NCI-H345 (cell line): ENCODE data around the gene UVRAG.

Experiments used
- DNase-seq: peaks from one replicate; lab custom pipeline; 2025; lab: John Stamatoyannopoulos, UW

UVRAG gene

GRCh38 chr11:75784085-75784478 is 30.9 kb upstream of the UVRAG start:
- no peak for DNase-seq

- DNase-seq, result no peak
These were observed 30.5 kb upstream of the UVRAG start for GRCh38 chr11:75784506-75784905.

GRCh38 chr11:75785187-75785586 is 29.8 kb upstream of the UVRAG start:
- no peak for DNase-seq

GRCh38 chr11:75786101-75786736 is 28.8 kb upstream of the UVRAG start:
- no peak for DNase-seq

- DNase-seq, result no peak
These were observed 25.5 kb upstream of the UVRAG start for GRCh38 chr11:75789521-75789920.

DNA sequence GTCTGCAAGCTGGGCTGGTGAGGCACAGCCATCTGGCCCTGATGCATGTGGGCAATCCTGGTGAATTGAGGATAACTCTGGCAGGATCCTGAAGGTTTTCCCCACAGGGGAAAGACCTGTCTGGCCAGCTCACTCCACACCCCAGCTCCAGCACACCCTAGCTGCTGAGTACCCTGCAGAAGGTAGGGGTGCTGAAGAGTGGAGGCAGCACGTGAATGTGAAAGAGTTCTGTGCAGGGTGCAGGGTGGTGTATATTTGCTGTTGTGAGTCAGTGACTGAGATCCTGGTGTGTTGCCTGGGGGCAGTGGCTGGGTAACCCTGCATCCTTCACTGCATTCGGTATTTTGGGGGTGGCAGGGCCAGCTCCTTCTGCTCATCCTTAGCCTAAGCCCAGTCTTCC is 24.0 kb upstream of the UVRAG start:
- no peak for DNase-seq

DNA sequence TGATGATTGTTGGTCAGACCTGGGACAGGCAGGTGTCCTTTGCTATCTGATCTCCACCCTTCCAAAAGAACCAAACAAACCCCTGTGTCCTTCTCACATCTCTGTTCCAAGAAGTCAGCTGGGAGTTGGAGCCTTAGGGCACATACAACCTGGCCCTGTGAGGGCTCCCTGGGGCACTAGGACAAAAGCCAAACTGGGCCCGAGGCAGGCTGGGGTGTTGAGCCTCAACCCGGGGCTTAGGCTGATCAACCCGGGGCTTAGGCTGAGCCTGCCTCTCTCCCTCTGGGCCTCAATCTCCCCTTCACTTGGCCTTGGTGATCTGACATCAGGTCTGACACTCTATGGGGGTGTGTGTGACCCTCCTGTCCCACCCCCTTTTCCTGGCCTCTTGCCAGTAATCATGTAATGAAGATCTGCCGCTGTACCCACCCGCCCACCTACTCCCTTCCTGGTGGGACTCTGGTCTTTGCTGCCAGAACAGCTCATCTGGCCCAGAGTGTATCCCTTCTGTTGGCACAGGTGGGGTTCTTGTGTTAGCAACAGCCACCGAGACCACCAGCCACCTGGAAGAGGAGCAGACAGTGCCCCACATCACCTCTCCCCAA is 22.8 kb upstream of the UVRAG start:
- DNase-seq, result no peak

- no peak for DNase-seq
These were observed 21.8 kb upstream of the UVRAG start for GRCh38 chr11:75792997-75793800.

GRCh38 chr11:75793966-75794365 is 21.0 kb upstream of the UVRAG start:
- peak; percentile 8 for DNase-seq

DNA sequence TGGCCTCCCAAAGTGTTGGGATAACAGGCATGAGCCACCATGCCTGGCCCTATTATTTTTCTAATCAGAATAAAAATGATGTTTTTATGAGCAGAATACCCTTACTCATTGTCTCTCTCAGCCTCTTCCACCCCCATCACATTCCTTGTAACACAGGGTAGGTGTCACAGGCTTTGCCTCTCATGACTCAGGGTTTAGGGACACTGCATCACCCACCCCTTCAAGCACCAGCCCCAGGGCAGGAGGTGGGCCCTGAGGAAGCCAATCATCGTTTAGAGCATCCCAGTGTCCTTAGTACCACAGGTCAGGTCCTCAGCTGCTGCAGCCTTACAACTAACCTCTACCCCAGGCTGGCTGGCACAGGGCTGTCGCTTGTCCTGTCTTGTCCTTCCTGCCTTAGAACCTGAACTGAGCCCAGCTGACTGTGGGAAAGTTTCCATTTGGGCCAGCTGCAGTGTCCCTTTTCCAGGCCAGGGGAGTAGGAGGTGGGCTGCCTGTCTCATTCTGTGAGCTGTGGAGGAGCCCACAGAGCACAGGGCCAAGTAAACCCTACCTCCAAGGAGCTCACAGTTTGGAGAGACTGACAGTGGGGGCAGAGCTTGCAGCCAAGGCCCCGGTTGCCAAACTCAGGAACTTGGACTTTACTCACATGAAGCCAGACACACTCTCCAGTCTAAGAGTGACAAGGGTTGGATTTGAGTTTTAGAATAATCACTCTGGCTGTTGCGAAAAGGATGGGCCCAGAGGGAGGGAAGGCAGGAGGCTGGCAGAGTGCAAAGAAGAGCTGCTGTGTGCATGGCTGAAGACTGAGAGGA is 19.5 kb upstream of the UVRAG start:
- DNase-seq, result no peak

DNA sequence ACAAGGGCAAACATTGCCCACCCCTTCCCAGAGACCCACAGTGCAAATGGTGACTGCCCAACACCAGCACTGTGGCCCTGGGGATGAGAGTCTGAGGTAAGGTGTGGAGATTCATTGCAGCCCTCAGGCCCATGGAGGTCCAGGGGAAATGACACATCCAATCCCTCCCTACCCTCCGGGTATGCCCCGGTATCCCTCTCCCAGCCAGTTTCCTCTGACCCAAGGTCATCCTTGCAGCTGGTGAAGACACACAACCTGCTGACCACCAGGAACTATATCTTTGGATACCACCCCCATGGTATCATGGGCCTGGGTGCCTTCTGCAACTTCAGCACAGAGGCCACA is 18.9 kb upstream of the UVRAG start:
- no peak for DNase-seq

GRCh38 chr11:75797116-75797515 is 17.9 kb upstream of the UVRAG start:
- DNase-seq, result no peak

DNA sequence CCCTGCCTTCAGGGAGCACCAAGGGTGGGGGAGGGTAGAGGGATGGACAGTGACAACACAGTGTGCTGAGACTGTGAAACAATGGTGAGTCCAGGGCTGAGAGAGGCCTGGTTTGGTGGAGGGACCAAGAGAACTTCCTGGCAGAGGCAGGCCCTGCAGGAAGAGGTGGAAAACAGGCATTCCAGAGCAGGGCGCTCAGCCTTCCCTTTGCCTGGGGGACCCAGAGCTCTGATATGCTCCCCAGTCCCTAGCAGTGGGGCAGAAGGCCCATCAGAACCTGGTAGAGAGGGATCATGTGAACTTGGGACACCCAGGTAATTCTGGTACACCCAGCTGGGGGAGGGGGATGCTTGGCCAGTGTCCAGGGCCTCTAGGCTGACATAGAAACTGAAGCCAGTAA is 17.2 kb upstream of the UVRAG start:
- no peak for DNase-seq

- no peak for DNase-seq
These were observed 14.8 kb upstream of the UVRAG start for GRCh38 chr11:75800136-75800675.

GRCh38 chr11:75800728-75801361 is 14.2 kb upstream of the UVRAG start:
- no peak for DNase-seq

DNA sequence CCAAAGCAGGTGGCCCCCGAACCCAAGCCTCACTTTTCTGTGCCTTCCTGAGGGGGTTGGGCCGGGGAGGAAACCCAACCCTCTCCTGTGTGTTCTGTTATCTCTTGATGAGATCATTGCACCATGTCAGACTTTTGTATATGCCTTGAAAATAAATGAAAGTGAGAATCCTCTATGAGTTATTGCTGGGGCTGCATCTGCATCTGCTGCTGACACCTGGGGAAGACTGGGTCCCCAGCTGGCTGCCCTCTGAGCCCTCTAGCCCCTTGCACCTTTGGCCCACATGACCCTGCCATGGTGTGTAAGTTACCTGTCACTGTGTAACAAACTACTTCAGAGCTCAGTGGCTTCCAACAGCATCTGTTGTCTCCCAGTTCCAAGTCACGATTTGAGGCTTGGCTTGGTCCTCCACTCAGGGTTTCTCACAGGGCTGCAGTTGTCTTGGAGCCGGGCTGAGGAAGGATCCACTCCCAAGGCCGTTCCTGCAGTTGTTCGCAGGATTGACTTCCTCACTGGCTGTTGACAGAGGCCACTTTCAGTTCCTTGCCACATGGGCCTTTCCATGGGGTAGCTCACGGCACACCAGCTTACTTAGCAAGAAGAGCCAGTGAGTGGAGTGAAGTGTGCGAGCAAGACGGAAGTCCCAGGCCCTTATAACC is 13.5 kb upstream of the UVRAG start:
- DNase-seq, result no peak

DNA sequence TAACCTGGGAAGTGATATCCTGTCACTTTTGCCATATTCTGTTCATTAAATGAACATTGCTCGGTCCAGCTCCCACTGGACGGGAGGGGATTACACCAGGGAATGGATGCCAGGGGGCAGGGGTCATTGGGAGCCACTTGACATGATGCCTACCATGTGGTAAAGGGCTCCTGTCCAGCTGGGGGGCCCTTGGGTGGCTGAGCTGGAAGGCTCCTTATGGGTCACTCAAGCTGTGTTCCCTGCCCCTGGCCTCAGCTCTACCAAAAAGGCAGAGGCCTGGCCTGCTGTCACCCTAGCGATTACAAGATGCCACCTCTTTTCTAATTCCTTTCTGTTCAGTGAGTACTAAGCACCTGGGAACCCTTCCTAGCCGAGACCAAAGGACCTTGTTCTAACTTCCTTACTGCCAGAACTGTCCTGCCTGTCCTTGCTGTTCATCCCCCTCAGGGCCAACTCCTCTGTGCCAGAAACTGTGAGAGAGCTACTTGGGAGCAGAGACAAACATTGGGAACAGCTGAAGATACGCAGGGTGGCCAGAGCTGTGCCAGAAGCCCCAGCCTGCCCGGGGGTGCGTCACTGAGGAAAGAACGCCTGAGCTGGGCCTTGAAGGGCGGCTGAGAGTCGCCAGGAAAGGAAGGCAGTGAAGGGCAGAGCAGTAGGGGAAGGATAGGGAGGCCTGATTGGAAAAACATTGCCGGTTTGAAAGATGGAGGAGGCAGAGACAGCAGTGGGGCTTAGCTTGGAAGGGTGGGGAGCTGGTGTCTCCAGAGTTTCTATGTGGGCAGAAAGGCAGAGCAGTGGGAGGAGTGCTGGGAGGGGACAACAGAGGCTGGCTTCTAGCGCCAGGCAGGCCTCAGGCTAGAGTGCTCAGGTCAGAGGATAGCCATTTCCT is 12.7 kb upstream of the UVRAG start:
- no peak for DNase-seq

- peak; percentile 68 for DNase-seq
These were observed 11.8 kb upstream of the UVRAG start for GRCh38 chr11:75802913-75803820.

GRCh38 chr11:75809111-75809510 is 5.9 kb upstream of the UVRAG start:
- no peak for DNase-seq
